Ureter (tissue), 1 donor: ENCODE data around the gene KCNMA1. TPM values are rescaled to one million over a fixed set of nuclear protein-coding genes. Genes with fewer than 3 reads are reported as not detected.
"Not testable (repeated sequence)": the region's sequence is repeated elsewhere in the genome, so short reads cannot be mapped to it uniquely, and the experiment has no call there.

Source experiments
- DNase-seq: peaks from one replicate; pipeline ENCODE4 v3.0.0-alpha.2; 2020; ENCODE audit warnings: low spot score
- total RNA-seq: library from RNA; stranded (reverse); gene quantifications from one replicate; pipeline ENCODE4 v1.2.4, GENCODE V29; 2023
- donor health status: DM: yes; HTN: yes; CAD: no.

Gene KCNMA1
- total RNA-seq, 1 donor from 2014 or later, result 87.9 TPM

- DNase-seq, result no peak
These were observed 218.6 kb downstream of the KCNMA1 start for GRCh38 chr10:77419056-77419455.

- DNase-seq, result no peak
These were observed 219.6 kb downstream of the KCNMA1 start for GRCh38 chr10:77417806-77418640.

GRCh38 chr10:77417359-77417758 is 220.2 kb downstream of the KCNMA1 start:
- DNase-seq, result no peak

GRCh38 chr10:77416311-77417135 is 221.1 kb downstream of the KCNMA1 start:
- no peak for DNase-seq

GRCh38 chr10:77415313-77415960 is 222.2 kb downstream of the KCNMA1 start:
- DNase-seq, result no peak

GRCh38 chr10:77413231-77413630 is 224.4 kb downstream of the KCNMA1 start:
- no peak for DNase-seq

- not testable (repeated sequence) for DNase-seq
These were observed 225.0 kb downstream of the KCNMA1 start for GRCh38 chr10:77412573-77413133.

GRCh38 chr10:77411805-77412204 is 225.8 kb downstream of the KCNMA1 start:
- DNase-seq, result no peak

GRCh38 chr10:77410523-77410922 is 227.1 kb downstream of the KCNMA1 start:
- DNase-seq, result no peak

GRCh38 chr10:77409697-77410471 is 227.7 kb downstream of the KCNMA1 start:
- DNase-seq, result no peak

- DNase-seq, result no peak
These were observed 229.3 kb downstream of the KCNMA1 start for GRCh38 chr10:77408259-77408658.

- no peak for DNase-seq
These were observed 230.7 kb downstream of the KCNMA1 start for GRCh38 chr10:77406764-77407430.

- peak; percentile 77 for DNase-seq
These were observed 231.8 kb downstream of the KCNMA1 start for GRCh38 chr10:77405771-77406241.

- no peak for DNase-seq
These were observed 232.8 kb downstream of the KCNMA1 start for GRCh38 chr10:77404810-77405209.

- DNase-seq, result no peak
These were observed 233.8 kb downstream of the KCNMA1 start for GRCh38 chr10:77403761-77404160.

GRCh38 chr10:77401683-77402082 is 235.9 kb downstream of the KCNMA1 start:
- DNase-seq, result no peak

- no peak for DNase-seq
These were observed 237.6 kb downstream of the KCNMA1 start for GRCh38 chr10:77400033-77400432.

- no peak for DNase-seq
These were observed 238.4 kb downstream of the KCNMA1 start for GRCh38 chr10:77398986-77399755.

- DNase-seq, result no peak
These were observed 239.1 kb downstream of the KCNMA1 start for GRCh38 chr10:77398558-77398957.

GRCh38 chr10:77397103-77397502 is 240.5 kb downstream of the KCNMA1 start:
- no peak for DNase-seq
